ENCODE data around the gene TBX6.
"Not testable (repeated sequence)": the region's sequence is repeated elsewhere in the genome, so short reads cannot be mapped to it uniquely, and the experiment has no call there.

Gene TBX6

GRCh38 chr16:30053376-30054015 lies 38.2 kb downstream of the TBX6 start:
- H3K9me3 ChIP-seq (ENCODE audit: control insufficient read depth, insufficient read depth, low read length), result no peaks in the 10 kb centered on the region
- no peaks in the 10 kb centered on the region for H3K36me3 ChIP-seq (ENCODE audit: control insufficient read depth, insufficient read depth, low read length)
- no peak overlapping the region for H3K9ac ChIP-seq (ENCODE audit: low read depth, low read length)
- H3K4me3 ChIP-seq (ENCODE audit: low read depth, low read length), result peak overlapping the region; percentile 78
- H3K27me3 ChIP-seq (ENCODE audit: control insufficient read depth, insufficient read depth, low read length), result peaks cover 3% of the 10 kb centered on the region
- H3K4me1 ChIP-seq (ENCODE audit: control insufficient read depth, insufficient read depth, low read length), result peaks cover 2% of the 10 kb centered on the region

GRCh38 chr16:30052671-30053372 lies 38.9 kb downstream of the TBX6 start:
- Histone ChIP-seq H3K4me3 (ENCODE audit: low read depth, low read length) (peak overlapping the region; percentile 78), H3K4me1 (ENCODE audit: control insufficient read depth, insufficient read depth, low read length) (peaks cover 2% of the 10 kb centered on the region), H3K27me3 (ENCODE audit: control insufficient read depth, insufficient read depth, low read length) (peaks cover 3% of the 10 kb centered on the region), H3K36me3 (ENCODE audit: control insufficient read depth, insufficient read depth, low read length) (no peaks in the 10 kb centered on the region), H3K9ac (ENCODE audit: low read depth, low read length) (no peak overlapping the region), H3K9me3 (ENCODE audit: control insufficient read depth, insufficient read depth, low read length) (no peaks in the 10 kb centered on the region)

- H3K36me3 ChIP-seq (ENCODE audit: control insufficient read depth, insufficient read depth, low read length), result no peaks in the 10 kb centered on the region
- no peaks in the 10 kb centered on the region for H3K9me3 ChIP-seq (ENCODE audit: control insufficient read depth, insufficient read depth, low read length)
- no peak overlapping the region for H3K9ac ChIP-seq (ENCODE audit: low read depth, low read length)
- H3K4me3 ChIP-seq (ENCODE audit: low read depth, low read length), result no peak overlapping the region
- H3K27me3 ChIP-seq (ENCODE audit: control insufficient read depth, insufficient read depth, low read length), result peaks cover 7% of the 10 kb centered on the region
- peaks cover 2% of the 10 kb centered on the region for H3K4me1 ChIP-seq (ENCODE audit: control insufficient read depth, insufficient read depth, low read length)
Observed at GRCh38 chr16:30051518-30051917, 40.2 kb downstream of the TBX6 start.

- peaks cover 2% of the 10 kb centered on the region for H3K4me1 ChIP-seq (ENCODE audit: control insufficient read depth, insufficient read depth, low read length)
- no peaks in the 10 kb centered on the region for H3K9me3 ChIP-seq (ENCODE audit: control insufficient read depth, insufficient read depth, low read length)
- no peak overlapping the region for H3K9ac ChIP-seq (ENCODE audit: low read depth, low read length)
- no peak overlapping the region for H3K4me3 ChIP-seq (ENCODE audit: low read depth, low read length)
- H3K36me3 ChIP-seq (ENCODE audit: control insufficient read depth, insufficient read depth, low read length), result no peaks in the 10 kb centered on the region
- H3K27me3 ChIP-seq (ENCODE audit: control insufficient read depth, insufficient read depth, low read length), result peaks cover 8% of the 10 kb centered on the region
Observed at GRCh38 chr16:30049871-30050270, 41.9 kb downstream of the TBX6 start.

- Histone ChIP-seq H3K9ac (ENCODE audit: low read depth, low read length) (no peak overlapping the region), H3K4me3 (ENCODE audit: low read depth, low read length) (no peak overlapping the region), H3K27me3 (ENCODE audit: control insufficient read depth, insufficient read depth, low read length) (peaks cover 5% of the 10 kb centered on the region), H3K9me3 (ENCODE audit: control insufficient read depth, insufficient read depth, low read length) (no peaks in the 10 kb centered on the region), H3K36me3 (ENCODE audit: control insufficient read depth, insufficient read depth, low read length) (no peaks in the 10 kb centered on the region), H3K4me1 (ENCODE audit: control insufficient read depth, insufficient read depth, low read length) (no peaks in the 10 kb centered on the region)
Observed at GRCh38 chr16:30046588-30046987, 45.1 kb downstream of the TBX6 start.

- Histone ChIP-seq H3K9ac (ENCODE audit: low read depth, low read length) (no peak overlapping the region), H3K4me1 (ENCODE audit: control insufficient read depth, insufficient read depth, low read length) (no peaks in the 10 kb centered on the region), H3K36me3 (ENCODE audit: control insufficient read depth, insufficient read depth, low read length) (no peaks in the 10 kb centered on the region), H3K27me3 (ENCODE audit: control insufficient read depth, insufficient read depth, low read length) (peaks cover 5% of the 10 kb centered on the region), H3K9me3 (ENCODE audit: control insufficient read depth, insufficient read depth, low read length) (no peaks in the 10 kb centered on the region), H3K4me3 (ENCODE audit: low read depth, low read length) (no peak overlapping the region)
Observed at GRCh38 chr16:30046178-30046577, 45.5 kb downstream of the TBX6 start.

DNA sequence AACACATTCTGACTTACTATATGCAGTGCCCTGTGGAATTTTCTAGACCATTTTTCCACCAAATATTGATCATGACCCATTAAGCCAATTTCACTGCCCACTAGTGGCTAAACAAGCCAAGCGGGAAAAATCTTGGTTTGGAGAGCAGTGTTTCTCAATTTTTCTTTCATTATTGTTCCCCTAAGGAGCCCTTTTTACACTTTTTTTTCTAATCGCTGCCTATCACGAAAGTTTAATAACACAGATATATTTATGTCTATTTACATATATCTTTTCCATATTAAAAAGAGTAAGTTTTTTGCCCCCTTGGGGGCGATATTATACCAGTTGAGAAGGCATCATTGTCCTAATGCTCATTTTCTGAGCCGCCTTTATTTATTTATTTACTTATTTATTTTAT lies 49.9 kb downstream of the TBX6 start:
- Histone ChIP-seq H3K9ac (ENCODE audit: low read depth, low read length) (no peak overlapping the region), H3K4me1 (ENCODE audit: control insufficient read depth, insufficient read depth, low read length) (no peaks in the 10 kb centered on the region), H3K27me3 (ENCODE audit: control insufficient read depth, insufficient read depth, low read length) (peaks cover 6% of the 10 kb centered on the region), H3K9me3 (ENCODE audit: control insufficient read depth, insufficient read depth, low read length) (no peaks in the 10 kb centered on the region), H3K4me3 (ENCODE audit: low read depth, low read length) (no peak overlapping the region), H3K36me3 (ENCODE audit: control insufficient read depth, insufficient read depth, low read length) (no peaks in the 10 kb centered on the region)

- H3K4me1 ChIP-seq (ENCODE audit: control insufficient read depth, insufficient read depth, low read length); H3K9ac ChIP-seq (ENCODE audit: low read depth, low read length); H3K4me3 ChIP-seq (ENCODE audit: low read depth, low read length); H3K27me3 ChIP-seq (ENCODE audit: control insufficient read depth, insufficient read depth, low read length); H3K36me3 ChIP-seq (ENCODE audit: control insufficient read depth, insufficient read depth, low read length); H3K9me3 ChIP-seq (ENCODE audit: control insufficient read depth, insufficient read depth, low read length): not testable (repeated sequence)
Observed at GRCh38 chr16:30040690-30041089, 51.0 kb downstream of the TBX6 start.

GRCh38 chr16:30040221-30040620 lies 51.5 kb downstream of the TBX6 start:
- Histone ChIP-seq H3K9me3 (ENCODE audit: control insufficient read depth, insufficient read depth, low read length) (no peaks in the 10 kb centered on the region), H3K9ac (ENCODE audit: low read depth, low read length) (no peak overlapping the region), H3K4me1 (ENCODE audit: control insufficient read depth, insufficient read depth, low read length) (no peaks in the 10 kb centered on the region), H3K27me3 (ENCODE audit: control insufficient read depth, insufficient read depth, low read length) (peaks cover 2% of the 10 kb centered on the region), H3K36me3 (ENCODE audit: control insufficient read depth, insufficient read depth, low read length) (no peaks in the 10 kb centered on the region), H3K4me3 (ENCODE audit: low read depth, low read length) (no peak overlapping the region)
